GM21723 (cell line): ENCODE measurements around the gene BICRAL.
A peak's percentile ranks its signal among the peaks of the same experiment; 100 is the strongest.
"Not testable (repeated sequence)": the region's sequence is repeated elsewhere in the genome, so short reads cannot be mapped to it uniquely, and the experiment has no call there.

Source experiments
- ATAC-seq: cut with Tn5 transposase; IDR thresholded peaks from one replicate; pipeline ENCODE4 v1.9.1; 2021; ENCODE audit warnings: mild to moderate bottlenecking, moderate library complexity; ENCODE audit not compliant: unreplicated experiment

Gene BICRAL, protein sequence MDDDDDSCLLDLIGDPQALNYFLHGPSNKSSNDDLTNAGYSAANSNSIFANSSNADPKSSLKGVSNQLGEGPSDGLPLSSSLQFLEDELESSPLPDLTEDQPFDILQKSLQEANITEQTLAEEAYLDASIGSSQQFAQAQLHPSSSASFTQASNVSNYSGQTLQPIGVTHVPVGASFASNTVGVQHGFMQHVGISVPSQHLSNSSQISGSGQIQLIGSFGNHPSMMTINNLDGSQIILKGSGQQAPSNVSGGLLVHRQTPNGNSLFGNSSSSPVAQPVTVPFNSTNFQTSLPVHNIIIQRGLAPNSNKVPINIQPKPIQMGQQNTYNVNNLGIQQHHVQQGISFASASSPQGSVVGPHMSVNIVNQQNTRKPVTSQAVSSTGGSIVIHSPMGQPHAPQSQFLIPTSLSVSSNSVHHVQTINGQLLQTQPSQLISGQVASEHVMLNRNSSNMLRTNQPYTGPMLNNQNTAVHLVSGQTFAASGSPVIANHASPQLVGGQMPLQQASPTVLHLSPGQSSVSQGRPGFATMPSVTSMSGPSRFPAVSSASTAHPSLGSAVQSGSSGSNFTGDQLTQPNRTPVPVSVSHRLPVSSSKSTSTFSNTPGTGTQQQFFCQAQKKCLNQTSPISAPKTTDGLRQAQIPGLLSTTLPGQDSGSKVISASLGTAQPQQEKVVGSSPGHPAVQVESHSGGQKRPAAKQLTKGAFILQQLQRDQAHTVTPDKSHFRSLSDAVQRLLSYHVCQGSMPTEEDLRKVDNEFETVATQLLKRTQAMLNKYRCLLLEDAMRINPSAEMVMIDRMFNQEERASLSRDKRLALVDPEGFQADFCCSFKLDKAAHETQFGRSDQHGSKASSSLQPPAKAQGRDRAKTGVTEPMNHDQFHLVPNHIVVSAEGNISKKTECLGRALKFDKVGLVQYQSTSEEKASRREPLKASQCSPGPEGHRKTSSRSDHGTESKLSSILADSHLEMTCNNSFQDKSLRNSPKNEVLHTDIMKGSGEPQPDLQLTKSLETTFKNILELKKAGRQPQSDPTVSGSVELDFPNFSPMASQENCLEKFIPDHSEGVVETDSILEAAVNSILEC

DNA sequence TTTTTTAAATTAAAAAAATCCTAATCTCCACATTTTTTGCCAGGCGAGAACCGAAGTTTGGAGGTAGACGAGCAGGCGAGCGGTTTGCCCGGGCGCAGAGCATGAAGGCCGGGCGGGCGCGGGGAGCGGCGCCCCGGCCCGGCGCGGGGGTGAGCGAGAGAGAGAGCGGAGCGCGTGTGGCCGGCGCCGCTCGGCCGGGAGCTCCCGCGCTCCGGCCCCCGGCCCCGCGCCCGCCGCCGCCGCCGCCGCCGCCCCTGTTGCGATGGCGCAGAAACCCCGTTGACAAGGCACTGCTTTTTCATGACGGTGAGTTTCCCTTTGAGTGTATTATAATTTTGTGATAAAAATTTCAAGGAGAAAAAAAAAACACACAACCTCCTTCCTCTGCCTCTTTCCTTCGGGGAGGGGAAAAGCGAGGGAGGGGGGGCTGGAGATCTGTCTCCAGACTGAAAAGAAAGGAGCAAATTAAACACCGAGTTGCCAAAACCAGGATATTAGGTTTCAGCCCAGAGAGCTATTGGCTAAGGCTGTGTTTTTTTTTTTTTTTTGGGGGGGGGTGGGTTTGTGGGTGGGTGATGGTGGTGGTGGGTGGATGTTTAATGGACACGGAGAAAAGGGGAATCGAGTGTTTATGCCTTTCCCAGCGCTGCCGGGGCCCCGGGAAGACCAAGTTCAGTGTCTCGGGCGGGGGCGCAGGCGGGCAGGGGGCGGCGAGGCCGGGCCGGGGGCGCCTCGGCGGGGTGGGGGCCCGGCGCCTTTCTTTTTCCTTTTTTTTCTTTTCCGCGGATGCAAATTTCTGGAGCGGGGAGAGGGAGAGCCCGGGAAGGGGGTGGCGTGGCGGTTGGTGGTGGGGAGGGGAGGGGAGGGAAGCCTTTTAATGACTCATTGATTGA lies at the start of gene BICRAL:
Gene BICRAL, plus strand, starts transcription at position 257 of the 893 bp plus-strand sequence. CDS start 39,971 bp downstream, outside the sequence.
- no peak for ATAC-seq

DNA sequence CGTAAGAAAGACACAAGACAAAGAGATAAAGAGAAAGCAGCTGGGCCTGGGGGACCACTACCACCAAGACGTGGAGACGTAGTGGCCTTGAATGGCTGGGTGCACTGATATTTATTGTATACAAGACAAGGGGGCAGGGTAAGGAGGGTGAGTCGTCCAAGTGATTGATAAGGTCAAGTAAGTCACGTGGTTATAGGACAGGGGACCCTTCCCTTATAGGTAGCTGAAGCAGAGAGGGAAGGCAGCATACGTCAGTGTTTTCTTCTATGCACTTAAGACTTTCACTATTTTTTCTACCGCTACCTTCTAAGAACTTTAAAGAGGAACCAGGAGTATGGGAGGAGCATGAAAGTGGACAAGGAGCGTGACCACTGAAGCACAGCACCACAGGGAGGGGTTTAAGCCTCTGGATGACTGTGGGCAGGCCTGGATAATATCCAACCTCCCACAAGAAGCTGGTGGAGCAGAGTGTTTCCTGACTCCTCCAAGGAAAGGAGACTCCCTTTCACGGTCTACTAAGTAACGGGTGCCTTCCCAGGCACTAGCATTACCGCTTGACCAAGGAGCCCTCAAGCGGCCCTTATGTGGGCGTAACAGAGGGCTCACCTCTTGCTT lies 47.9 kb upstream of the BICRAL start:
- not testable (repeated sequence) for ATAC-seq

DNA sequence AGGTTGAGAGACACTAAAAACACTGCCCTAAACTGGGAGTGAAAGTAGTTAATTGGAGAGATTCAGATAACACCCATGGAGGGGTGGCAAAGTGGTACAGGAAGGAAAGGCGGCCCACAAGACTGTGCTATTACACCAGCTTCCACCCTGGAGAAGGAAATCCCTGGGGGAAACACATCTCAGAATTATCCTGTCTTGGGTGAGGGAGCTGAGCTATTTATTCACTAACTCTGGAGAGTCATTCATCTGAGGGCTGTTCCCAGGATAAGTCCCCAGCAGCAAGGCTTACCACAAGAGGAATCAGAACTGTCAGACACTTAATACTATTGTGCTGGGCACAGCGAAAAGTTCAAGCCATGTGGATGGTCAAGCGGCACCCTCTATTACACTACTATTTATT lies 45.9 kb upstream of the BICRAL start:
- ATAC-seq = no peak

DNA sequence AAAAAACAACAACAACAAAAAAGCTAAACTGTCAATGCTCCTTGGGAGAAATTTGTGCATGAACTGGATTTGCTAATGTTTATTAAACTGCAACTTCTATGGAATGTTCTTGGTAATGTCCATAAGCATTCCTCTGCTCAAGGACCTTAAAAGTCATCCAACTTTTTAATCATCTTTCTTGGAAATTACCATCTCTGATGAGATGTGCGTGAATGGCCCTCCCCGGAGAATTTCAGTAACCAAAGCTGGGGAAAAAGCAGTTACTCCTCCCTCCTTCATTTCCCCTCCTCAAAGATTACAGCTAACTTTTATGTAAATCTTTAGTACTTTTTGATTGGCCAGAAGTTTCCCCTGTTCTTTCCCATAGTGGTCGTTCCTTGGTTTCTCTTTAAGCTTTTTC lies 41.1 kb upstream of the BICRAL start:
- no peak for ATAC-seq

DNA sequence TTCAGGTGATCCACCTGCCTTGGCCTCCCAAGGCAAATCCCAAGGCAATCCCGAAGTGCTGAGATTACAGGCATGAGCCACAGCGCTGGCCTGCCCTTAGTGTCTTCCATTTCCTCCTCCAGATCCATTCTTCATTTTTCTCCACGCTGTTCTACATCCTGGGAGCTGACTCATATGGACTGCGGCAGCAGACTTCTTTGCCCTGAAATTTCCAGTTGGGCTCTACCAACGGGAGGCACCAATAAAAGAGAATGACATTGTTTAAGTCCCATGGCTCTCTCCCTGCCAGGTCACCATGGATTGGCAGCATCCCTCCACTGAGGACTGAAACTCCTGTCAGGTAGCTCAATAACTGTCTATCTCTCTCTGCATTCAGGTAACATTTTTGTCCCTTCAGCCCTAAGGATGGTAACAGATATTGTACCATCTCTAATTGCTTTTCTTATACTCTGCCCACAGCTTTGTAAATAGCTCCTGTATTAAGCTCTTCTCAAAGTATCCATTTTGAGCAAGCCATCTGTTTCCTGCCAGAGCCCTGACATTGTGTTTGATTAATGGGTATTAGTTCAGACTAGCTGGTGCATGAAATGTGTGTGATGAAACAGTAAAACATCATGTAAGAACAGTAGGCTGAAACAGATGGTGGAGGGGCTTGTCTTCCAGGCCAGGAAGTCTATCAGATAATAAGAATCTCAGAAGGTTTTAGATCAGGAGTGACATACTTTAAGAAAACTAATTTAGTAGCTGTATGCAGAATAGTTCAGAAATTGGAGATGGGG lies 39.5 kb upstream of the BICRAL start:
- no peak for ATAC-seq

DNA sequence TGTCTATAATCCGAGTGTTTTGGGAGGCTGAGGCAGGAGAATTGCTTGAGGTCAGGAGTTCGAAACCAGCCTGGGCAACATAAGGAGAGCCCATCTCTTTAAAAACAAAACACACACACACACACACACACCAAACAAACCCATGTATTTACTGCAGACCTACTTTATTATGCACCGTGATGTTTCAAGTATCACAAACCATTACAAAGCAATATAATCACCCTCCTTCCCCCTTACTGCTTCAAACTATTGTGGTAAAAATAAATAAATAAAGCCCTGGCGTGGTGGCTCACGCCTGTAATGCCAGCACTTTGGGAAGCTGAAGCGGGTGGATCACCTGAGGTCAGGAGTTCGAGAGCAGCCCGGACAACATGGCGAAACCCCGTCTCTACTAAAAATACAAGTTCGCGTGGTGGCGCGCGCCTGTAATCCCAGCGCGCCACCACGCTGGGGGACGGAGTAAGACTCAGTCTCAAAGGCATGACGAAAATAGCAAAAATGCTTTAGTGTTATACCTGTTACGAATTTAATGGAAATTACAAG lies 37.4 kb upstream of the BICRAL start:
- no peak for ATAC-seq

DNA sequence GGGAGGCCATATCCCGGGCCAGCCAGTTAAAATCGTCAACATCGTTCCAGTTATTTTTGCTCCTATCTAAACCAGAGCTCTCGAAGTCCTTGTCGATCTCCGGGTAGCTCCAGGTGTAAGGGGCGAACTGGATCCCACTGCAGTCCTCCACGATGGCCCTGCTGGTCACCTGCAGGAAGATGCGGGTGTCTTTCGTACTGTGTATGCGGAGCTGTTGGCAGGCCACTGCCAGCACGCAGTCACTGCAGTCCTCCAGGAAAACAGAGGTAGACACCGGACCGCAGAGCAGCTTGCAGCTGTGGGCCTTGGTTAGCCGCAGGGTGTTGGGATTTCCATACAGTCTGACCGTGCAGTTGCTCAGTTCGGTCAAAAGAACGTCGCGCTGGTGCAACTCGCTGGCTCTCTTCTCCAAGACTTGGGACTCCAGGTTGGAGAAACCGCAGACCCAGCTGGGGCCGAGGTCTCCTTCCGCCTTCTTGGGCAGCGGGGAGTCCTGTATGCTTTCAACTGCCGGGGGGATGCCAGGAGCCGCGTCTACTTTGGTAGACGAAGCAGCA lies 36.7 kb upstream of the BICRAL start:
- no peak for ATAC-seq

DNA sequence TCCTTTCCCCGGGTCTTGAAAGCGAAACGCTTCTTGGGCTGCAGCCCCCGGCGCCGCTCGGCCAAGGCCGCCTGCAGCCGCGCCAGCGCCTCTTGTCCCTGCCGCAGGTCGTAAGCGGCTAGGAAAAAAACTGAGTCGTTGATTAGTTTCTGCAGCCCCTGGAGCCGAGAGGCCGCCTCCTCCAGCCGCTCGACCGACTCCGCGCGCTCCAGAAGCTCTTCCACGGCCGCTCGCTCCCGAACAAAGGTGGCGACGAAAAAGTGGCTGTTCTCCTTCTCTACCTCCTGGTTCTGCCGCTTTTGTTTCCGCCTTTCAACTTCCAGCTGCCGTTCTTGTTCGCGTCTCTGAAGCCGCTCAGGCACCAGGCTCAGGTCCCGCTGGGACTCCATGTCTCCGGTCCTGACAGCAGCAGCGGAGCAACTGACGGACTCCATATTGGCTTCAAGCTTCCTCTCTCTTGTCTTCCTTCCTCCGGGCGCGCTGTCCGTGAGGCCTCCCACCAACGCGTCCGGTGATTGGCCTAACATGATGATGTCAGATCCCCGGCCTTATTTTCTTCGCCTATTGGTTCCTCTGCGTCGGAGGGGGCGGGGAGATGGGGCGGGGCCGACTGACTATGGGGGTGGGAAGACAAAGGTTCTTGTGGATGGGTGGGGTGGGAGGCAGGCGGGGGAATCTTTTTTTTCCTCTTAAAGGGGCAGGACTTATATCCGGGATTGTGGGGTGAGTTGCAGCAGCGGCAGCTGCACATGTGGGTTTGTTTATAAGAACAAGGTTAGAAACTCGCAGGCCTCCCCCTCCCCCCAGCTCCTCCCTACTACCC lies 36.0 kb upstream of the BICRAL start, which contains the start of gene TBCC:
Gene TBCC, minus strand, starts transcription at position 464 of the 823 bp plus-strand sequence. Its CDS starts 30 bp downstream, at position 434.
- ATAC-seq = peak; percentile 74

DNA sequence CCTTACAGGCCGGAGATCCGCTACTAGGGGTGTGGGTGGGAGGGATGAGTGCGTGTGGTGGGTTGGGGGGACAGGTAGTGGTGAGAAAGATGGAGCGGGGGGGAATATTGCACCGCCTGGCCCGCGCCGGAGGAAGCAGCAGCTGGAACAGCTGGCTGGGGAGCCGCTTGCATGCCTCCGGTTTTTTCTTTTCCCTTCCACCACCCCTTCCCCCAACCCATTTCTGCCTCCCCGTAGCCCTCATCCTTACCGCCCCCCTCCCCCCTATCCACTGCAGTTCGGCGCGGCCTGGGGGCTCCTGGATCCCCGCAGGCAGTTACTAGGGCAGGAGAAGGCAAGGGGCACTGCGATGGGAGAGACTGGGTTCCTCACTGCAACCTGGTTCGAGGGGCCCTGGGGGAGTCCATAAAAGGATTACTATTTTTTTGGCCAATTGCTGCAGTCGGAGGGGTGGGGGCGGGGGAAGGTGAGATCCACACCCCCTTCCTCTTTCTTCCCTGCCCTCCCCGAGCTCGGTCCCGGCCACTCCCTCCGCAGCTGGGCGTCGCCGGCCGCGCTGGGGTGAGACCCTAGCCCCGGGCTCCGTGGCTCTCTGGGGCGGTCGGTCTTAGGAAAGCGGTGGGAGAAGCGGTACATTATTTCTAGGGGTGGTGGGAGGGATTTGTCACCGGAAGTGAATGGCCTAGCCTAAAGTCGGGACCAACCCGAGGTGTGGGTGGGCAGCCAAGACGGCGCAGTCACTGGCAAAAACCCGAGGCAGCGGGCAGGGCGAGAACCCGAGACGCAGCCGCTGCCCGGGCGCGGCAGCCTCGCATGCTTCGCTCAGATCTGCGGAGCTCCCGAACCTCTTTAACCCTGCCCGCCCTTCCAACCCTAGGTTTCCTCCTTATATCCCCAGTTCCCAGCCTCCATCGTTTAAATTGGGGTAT lies 35.1 kb upstream of the BICRAL start:
- ATAC-seq = peak; percentile 50

DNA sequence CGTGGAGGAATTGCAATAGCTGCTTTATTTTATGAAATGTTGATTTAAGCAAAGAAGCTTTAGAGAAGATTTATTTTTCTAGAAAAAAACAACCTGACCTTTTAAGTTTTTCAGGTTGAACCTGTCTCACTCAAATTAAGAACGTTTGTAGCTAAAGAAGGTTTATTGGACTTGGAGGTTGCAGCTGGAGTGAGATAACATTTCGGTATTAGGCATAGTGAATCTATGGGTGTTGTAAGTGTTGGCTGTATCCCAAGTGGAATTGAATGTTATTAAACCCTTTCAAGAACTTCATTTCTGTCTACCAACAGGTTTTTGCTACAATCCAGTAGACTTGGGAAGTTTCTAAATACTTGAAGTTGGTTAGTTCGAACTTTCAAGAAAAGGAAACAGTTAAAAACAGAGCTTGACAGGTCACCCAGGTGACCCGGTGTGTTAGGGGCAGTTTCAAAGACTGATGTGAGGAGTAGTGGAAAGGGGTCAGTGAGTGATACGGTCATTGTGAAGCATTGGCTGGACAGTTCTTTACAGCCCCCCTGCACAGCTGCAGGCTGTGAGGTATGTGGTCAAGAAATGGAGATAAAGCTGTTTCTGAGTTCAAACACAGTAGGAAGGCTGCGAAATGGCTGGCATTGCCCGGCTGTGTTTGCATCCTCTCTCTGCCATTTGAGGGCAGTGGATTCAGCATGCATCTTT lies 33.5 kb upstream of the BICRAL start:
- ATAC-seq = no peak

DNA sequence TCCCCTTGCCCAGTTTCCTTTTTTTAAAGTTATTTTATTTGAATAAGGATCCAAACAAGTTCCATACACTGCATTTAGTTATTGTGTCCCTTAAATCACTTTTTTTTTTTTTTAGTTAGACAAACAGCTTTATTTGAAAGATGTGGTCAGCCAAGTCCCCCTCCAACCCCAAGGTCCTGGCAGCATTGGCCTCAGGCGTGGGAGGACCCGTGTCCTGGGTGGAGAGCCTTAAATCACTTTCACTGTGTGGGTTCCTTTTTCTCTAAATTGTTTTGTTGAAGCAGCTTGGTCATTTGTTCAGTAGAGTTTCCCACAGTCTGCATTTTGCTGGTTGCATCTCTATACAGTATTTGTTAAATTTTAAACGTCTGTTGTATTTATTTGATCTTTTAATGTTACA lies 30.8 kb upstream of the BICRAL start:
- no peak for ATAC-seq

DNA sequence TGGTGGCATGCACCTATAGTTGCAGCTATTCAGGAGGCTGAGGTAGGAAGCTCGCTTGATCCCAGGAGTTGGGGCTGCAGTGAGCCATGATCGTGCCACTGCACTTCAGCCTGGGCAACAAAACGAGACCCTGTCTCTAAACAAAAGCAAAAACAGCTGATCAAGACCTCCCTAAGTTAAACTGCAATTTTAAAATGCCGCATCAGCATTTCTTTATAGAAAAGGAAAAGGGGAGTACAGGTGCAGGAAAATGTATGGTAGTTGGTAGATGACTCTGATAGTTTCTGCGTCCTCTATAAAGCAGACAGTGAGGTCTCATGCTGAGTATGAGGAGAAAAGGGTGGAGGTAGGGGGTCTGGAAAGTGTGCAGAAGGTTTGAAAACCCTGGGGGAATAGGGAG lies 27.1 kb upstream of the BICRAL start:
- no peak for ATAC-seq

DNA sequence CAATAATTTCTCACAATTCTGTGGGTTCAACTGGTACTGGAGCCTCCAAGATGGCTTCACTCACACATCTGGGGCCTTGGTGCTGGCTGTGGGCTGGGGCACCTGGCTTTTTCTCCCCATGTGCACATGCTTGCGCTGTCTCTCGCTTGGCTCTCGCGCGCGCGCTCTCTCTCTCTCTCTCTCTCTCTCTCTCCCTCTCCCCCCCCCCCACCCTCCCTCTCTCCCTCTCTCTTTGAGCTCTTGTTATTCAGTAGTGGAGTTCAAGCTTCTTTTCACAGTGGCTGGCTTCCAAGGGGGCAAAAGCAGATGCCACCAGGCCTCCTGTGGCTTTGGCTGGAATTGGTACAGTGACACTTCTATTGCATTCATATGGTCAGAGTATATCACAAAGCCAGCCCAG lies 25.1 kb upstream of the BICRAL start:
- ATAC-seq = no peak

DNA sequence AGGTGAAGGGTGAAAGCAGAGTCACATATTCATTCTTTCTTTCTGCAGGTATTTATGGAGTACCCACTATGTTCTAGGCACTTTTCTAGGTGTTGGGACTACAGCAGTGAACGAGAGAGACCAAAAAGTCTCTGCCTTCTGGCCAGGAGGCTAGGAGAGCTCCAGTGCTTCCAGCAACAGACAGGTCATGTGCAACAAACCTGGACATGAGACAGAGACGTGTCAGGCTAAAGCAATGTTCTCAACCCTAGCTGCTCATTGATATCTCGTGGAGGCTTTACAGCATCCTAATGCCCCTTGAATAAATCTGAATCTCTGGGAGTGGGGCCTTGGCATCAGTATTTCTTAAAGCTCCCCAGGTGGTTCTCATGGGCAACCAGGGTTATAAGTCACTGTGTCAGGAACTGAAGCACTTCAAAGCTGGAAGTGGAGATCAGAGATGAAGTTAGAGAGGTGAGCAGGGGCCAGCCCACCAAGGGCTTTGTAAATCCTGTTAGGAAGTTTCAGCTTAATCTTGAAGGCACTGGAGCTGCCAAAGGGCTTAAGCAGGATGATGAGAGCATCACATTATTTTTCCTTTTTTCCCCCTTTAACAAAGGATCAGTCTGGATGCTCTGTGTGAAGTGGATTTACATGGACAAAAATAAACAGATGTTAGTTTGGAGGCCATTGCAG lies 23.0 kb upstream of the BICRAL start:
- no peak for ATAC-seq

DNA sequence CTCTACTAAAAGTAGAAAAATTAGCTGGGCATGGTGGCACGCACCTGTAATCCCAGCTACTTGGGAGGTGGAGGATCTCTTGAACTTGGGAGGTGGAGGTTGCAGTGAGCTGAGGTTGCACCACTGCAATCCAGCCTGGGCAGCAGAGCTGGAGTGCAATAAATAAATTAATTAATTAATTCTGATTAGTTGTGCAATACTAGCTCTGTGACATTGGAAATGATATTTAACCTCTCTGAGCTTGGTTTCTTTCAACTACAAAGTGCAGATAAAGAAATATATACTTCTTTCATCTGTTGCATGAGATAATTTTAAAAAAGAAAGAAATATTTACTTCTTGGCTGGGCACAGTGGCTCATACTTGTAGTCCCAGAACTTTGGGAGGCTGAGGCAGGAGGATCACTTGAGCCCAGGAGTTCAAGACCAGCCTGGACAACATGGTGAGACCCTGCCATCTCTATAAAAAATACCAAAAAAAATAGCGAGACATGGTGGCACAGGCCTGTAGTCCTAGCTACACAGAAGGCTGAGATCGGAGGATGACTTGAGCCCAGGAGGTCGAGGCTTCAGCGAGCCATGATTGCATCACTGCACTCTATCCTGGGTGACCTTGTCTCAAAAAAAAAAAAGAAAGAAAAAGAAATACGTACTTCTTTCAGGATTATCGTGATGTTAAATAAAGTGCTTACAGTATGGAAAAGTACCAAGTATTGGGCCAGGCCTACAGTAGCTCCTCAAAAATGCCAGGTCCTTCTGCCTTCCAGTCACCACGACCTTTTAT lies 20.4 kb upstream of the BICRAL start:
- no peak for ATAC-seq
